Esophagus muscularis mucosa (tissue), 4 donors: Measurements from ENCODE around the gene PPDPF. TPM values are rescaled to one million over a fixed set of nuclear protein-coding genes. Genes with fewer than 3 reads are reported as not detected.
A peak's percentile ranks its signal among the peaks of the same experiment; 100 is the strongest.

Experiments used
- DNase-seq: peaks from one replicate; pipeline ENCODE4 v3.0.0-alpha.2; 2017; ENCODE audit errors: extremely low spot score
- H3K27ac ChIP-seq, 4 donors: fragments of 200-600 bp; sonication (generic); replicated peaks in 1 of 4; 1 replicate in 3 of 4; 2 replicates in 1 of 4; pipeline ENCODE4 v1.5.1; 2016 to 2019; ENCODE audit warnings: mild to moderate bottlenecking in 1 of 4
- H3K27me3 ChIP-seq, 4 donors: fragments of 200-600 bp; sonication (generic); one replicate each; pipeline versions ENCODE4 v1.5.1 to v1.6.0; 2016 to 2019
- H3K36me3 ChIP-seq, 4 donors: fragments of 200-600 bp; sonication (generic); one replicate each; pipeline ENCODE4 v1.5.1; 2016 to 2019
- H3K4me1 ChIP-seq, 4 donors: fragments of 200-600 bp; sonication (generic); one replicate each; pipeline ENCODE4 v1.5.1; 2016 to 2019
- H3K4me3 ChIP-seq, 4 donors: fragments of 200-600 bp; sonication (generic); 1 replicate in 2 of 4; 2 replicates in 2 of 4; pipeline ENCODE4 v1.5.1; 2016 to 2019; ENCODE audit warnings: mild to moderate bottlenecking in 4 of 4, moderate library complexity in 1 of 4
- H3K9me3 ChIP-seq, 4 donors: fragments of 200-600 bp; sonication (generic); 1 replicate in 3 of 4; 2 replicates in 1 of 4; pipeline ENCODE4 v1.5.1; 2016 to 2019
- EP300 ChIP-seq: sonication (generic); formaldehyde crosslinking; IDR thresholded peaks from one replicate; pipeline ENCODE4 v1.6.1; 2017; ENCODE audit warnings: antibody characterized with exemption
- POLR2A ChIP-seq: fragments of 450-650 bp; IDR thresholded peaks from one replicate; pipeline ENCODE4 v1.6.1; 2017; ENCODE audit warnings: antibody characterized with exemption, moderate library complexity, mild to moderate bottlenecking, low read depth
- POLR2AphosphoS5 ChIP-seq, 2 donors: sonication (generic); formaldehyde crosslinking; IDR thresholded peaks; one replicate each; pipeline ENCODE4 v1.6.1; 2017; ENCODE audit warnings: antibody characterized with exemption in 2 of 2
- WGBS: methylation state at CpG from one replicate; pipeline ENCODE4 v1.1.5; 2018; 5-methylcytosine and 5-hydroxymethylcytosine counted together
- intact Hi-C: fragments of 100-400 bp; cut with DNase I; formaldehyde crosslinking; loops from one replicate; pipeline ENCODE4 v1.15.1; 2023
- total RNA-seq, 4 donors: library from RNA; depleted of rRNA; stranded (reverse); fragments of >200 nt; gene quantifications; one replicate each; pipeline versions ENCODE4 v1.1.0 to v1.2.1, GENCODE V29; 2016
- TF ChIP-seq, protein P1 (sequence below), 3 experiments: fragments of 200-600 bp in 2 of 3; fragments of 450-650 bp in 1 of 3; sonication (generic) in 2 of 3; IDR thresholded peaks; one replicate each; pipeline ENCODE4 v1.5.1; 2017 to 2019; ENCODE audit warnings: antibody characterized with exemption in 3 of 3, mild to moderate bottlenecking in 2 of 3, moderate library complexity in 1 of 3

The PPDPF gene
- total RNA-seq, 4 donors from 2014 or later: 150 to 291 (median 270) TPM

DNA sequence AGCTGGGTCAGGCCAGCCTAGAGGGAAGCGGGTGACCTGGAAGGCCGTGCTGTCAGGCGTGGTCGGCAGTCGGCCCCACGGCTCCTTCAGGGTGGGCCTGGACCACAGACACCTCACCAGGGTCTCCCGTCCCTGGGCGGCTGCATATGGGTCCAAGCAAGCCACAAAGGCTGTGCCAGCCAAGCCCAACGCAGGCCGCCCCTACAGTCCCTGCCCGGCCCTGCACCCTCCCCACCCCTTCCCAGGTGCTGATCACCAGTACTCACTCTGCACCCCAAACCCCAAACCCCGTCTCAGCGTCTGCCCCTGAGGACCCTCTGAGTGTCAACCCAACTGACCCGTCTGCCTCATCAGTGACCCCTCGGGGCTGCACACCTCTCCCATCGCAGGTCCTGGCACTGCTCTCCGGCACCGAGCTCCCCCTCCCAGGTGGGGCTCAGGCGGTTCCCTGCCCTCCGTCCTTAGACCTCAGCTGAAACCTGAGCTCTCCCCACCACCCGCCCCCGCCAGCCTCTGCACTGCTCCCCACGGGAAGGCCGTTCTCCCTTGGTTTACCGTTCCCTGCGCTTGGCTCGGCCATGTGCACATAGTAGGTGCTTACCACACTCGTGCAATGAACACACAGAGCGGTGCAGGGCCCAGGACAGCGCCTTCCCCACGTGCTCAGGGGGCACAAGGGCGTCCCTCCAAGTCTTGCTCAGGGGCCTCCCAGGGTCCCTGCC lies 1.5 kb upstream of the PPDPF start:
- peak overlapping the region; percentile 86 to 99 (median 93) for H3K4me3 ChIP-seq
- no peak for DNase-seq
- intact Hi-C loops: loop anchor here (2.0 kb wide), 1 partner anchor 22 kb away; no protein-coding TSS in a partner anchor
- WGBS: 81% methylated on average over 23 of the region's 32 CpGs
- peak overlapping the region in 2 of 4 donors; percentile 95 to 98 for H3K27ac ChIP-seq
- H3K9me3 ChIP-seq: no peaks in the 10 kb centered on the region
- TF ChIP-seq, protein P1, sequence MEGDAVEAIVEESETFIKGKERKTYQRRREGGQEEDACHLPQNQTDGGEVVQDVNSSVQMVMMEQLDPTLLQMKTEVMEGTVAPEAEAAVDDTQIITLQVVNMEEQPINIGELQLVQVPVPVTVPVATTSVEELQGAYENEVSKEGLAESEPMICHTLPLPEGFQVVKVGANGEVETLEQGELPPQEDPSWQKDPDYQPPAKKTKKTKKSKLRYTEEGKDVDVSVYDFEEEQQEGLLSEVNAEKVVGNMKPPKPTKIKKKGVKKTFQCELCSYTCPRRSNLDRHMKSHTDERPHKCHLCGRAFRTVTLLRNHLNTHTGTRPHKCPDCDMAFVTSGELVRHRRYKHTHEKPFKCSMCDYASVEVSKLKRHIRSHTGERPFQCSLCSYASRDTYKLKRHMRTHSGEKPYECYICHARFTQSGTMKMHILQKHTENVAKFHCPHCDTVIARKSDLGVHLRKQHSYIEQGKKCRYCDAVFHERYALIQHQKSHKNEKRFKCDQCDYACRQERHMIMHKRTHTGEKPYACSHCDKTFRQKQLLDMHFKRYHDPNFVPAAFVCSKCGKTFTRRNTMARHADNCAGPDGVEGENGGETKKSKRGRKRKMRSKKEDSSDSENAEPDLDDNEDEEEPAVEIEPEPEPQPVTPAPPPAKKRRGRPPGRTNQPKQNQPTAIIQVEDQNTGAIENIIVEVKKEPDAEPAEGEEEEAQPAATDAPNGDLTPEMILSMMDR (IDR thresholded peaks at IDR 0.05): no peak
- no peak for TF ChIP-seq POLR2AphosphoS5 (IDR thresholded peaks at IDR 0.05)
- no peak for TF ChIP-seq EP300
- no peak for TF ChIP-seq POLR2A
- no peaks in the 10 kb centered on the region for H3K27me3 ChIP-seq
- peaks cover 0 to 21% (median 9%) of the 10 kb centered on the region in 4 donors for H3K36me3 ChIP-seq
- H3K4me1 ChIP-seq: peaks cover 28 to 40% (median 35%) of the 10 kb centered on the region in 4 donors

DNA sequence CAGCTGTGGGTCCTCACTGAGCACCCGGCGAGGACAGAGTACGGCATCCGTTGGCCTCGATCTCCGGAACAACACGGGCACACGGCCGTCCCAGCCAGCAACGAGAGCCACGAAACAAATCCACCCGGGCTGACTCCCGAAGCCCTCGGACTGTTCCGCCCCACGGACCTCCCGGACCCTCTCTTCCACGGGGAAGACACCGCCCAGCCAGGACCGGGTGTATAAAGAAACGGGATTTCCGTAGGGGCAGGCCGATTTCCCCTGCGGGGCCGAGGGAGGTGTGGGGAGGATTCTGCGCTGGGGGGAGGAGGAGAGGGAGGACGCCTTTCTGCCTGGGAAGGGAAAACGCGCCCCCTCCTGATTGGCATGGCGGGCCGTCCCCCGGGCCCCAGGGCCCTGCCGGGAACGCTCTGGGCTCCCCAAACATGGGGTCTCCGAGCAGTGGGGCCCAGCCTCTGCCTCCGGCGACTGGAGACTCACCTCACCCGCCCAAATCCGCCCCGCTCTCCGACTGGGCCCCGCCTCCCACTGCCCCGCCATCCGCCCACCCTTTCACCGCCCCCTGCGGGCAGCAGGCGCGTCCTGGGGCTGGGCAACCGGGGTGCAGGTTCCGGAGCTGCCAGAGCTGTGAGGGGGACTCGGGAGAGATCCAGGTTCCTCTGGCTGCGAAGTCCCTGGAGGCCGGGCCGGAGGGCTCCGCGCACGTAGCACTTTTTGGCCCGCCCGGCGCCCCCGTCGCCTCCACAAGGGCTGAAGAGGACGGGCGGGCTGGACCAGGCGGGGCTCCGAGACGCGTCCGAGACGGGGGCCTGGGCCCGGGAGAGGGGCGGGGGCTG lies 679 bp upstream of the PPDPF start:
- DNase-seq: no peak
- Histone ChIP-seq H3K4me3 (peak overlapping the region; percentile 86 to 99 (median 93)), H3K27me3 (no peaks in the 10 kb centered on the region), H3K4me1 (peaks cover 28 to 40% (median 35%) of the 10 kb centered on the region in 4 donors), H3K36me3 (peaks cover 0 to 21% (median 9%) of the 10 kb centered on the region in 4 donors), H3K9me3 (no peaks in the 10 kb centered on the region), H3K27ac (peak overlapping the region; percentile 94 to 98 (median 96))
- no peak for TF ChIP-seq POLR2AphosphoS5 (IDR thresholded peaks at IDR 0.05)
- no peak for TF ChIP-seq EP300
- TF ChIP-seq POLR2A: no peak
- TF ChIP-seq, protein P1 (IDR thresholded peaks at IDR 0.05): peak; percentile 18 to 40 (median 31)
- WGBS: 6% methylated on average over 13 of the region's 72 CpGs
- intact Hi-C loops: loop anchor here (2.0 kb wide), 1 partner anchor 23 kb away; no protein-coding TSS in a partner anchor

DNA sequence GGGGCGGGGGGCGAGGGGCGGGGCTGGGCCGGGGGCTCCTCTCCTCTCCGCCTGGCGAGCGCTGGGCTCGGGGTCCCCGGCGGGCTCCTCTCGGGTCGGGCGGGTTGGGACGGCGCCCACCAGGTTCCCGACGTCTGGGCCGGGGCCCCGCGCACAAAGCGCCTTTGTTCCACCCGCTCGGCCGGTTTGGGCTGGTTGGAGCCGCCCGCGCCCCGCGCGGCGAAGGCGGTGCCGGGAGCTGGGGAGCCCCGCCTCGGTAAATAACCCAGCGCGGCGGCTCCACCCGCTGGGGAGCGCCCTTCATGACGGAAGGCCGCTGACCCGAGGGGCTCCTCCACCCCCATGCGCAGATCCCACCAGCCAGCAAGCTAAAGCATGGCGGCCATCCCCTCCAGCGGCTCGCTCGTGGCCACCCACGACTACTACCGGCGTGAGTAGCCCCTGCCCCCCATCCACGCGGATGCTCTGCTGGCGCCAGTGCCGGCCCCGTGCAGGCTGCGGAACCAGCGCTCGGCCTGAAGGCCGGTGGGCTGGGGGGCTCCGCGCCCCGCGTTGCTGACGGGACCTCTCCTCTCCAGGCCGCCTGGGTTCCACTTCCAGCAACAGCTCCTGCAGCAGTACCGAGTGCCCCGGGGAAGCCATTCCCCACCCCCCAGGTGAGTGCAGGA lies 503 bp downstream of the PPDPF start:
- DNase-seq: no peak
- Histone ChIP-seq H3K27ac (peak overlapping the region; percentile 94 to 98 (median 96)), H3K9me3 (no peaks in the 10 kb centered on the region), H3K27me3 (no peaks in the 10 kb centered on the region), H3K4me1 (peaks cover 28 to 40% (median 35%) of the 10 kb centered on the region in 4 donors), H3K36me3 (peaks cover 0 to 21% (median 9%) of the 10 kb centered on the region in 4 donors), H3K4me3 (peak overlapping the region; percentile 86 to 99 (median 93))
- intact Hi-C loops: no loop called here
- TF ChIP-seq EP300 (no peak), POLR2AphosphoS5 (IDR thresholded peaks at IDR 0.05) (no peak), POLR2A (no peak)
- TF ChIP-seq, protein P1 (IDR thresholded peaks at IDR 0.05): no peak
- WGBS: 0% methylated on average over 4 of the region's 68 CpGs

DNA sequence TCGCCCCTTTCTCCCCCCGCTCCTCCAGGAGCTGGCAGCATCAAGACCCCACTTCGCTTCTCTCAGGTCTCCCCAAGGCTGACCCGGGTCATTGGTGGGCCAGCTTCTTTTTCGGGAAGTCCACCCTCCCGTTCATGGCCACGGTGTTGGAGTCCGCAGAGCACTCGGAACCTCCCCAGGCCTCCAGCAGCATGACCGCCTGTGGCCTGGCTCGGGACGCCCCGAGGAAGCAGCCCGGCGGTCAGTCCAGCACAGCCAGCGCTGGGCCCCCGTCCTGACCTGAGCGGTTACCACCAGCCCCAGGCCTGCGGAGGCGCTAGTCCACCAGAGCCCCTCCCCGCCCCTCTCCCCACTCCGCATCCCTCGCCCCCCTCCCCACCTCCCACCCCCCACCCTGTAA lies 1.0 kb downstream of the PPDPF start:
- intact Hi-C loops: no loop called here
- Histone ChIP-seq H3K4me3 (peak overlapping the region; percentile 86 to 99 (median 93)), H3K4me1 (peaks cover 28 to 40% (median 35%) of the 10 kb centered on the region in 4 donors), H3K27ac (peak overlapping the region; percentile 94 to 98 (median 96)), H3K27me3 (no peaks in the 10 kb centered on the region), H3K9me3 (no peaks in the 10 kb centered on the region), H3K36me3 (peaks cover 0 to 21% (median 9%) of the 10 kb centered on the region in 4 donors)
- DNase-seq: no peak
- TF ChIP-seq POLR2AphosphoS5 (IDR thresholded peaks at IDR 0.05): no peak
- no peak for TF ChIP-seq EP300
- TF ChIP-seq, protein P1 (IDR thresholded peaks at IDR 0.05): no peak
- no peak for TF ChIP-seq POLR2A
- WGBS: 21% methylated on average over 20 of the region's 23 CpGs
